Measurements from ENCODE around the gene CABLES1.

CABLES1 gene

DNA sequence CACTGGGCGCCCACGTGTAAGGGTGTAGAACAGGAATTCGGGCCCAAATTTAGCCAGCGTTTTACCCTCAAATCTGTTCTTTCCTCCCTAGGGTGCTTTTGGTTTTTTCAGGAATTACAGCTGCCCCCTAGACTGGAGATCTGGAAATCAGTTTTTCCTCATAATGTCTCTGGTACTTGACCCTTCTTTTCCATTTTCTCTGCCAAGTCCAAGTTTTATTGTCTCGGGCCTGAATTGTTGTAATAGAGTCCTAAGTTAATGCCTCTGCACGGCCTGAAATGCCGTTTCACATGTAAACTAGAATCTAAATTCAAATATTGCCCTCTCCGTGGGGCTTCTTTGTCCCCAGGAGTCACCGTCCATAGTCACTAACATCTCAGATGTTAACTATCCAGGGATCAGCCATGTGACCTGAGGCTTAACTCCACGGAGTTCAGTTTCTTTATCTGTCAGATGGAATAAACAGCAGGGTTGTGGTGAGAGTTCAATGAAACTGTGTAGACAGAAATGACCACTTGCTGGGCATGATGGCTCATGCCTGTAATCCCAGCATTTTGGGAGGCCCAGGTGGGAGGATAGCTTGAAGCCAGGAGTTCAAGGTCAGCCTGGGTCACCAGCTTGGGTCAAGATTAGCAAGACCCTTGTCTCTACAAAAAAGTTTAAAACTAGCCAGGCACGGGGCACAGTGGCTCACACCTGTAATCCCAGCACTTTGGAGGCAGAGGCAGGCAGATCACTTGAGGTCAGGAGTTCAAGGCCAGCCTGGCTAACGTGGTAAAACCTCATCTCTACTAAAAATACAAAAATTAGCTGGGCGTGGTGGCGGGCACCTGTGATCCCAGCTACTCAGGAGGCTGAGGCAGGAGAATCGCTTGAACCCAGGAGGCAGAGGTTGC is 12.7 kb upstream of the CABLES1 start:
- Histone ChIP-seq H4K20me1 (ENCODE audit: insufficient read depth, low read length) (no peaks in the 10 kb centered on the region), H3K27ac (ENCODE audit: low read length) (no peak overlapping the region), H3K4me3 (ENCODE audit: low read depth in 1 of 2, low read length in 2 of 2) (no peak overlapping the region), H3K9me3 (ENCODE audit: insufficient read depth, low read length, severe bottlenecking) (no peaks in the 10 kb centered on the region), H3K79me2 (ENCODE audit: insufficient read depth, low read length) (no peaks in the 10 kb centered on the region), H2AFZ (ENCODE audit: low read depth, low read length) (no peak overlapping the region), H3K4me1 (ENCODE audit: insufficient read depth, low read length) (no peaks in the 10 kb centered on the region), H3K4me2 (ENCODE audit: insufficient read depth, low read length) (no peak overlapping the region), H3K27me3 (ENCODE audit: insufficient read depth, low read length, poor library complexity) (no peaks in the 10 kb centered on the region), H3K36me3 (ENCODE audit: insufficient read depth, low read length) (no peaks in the 10 kb centered on the region), H3K9ac (ENCODE audit: low read depth, low read length) (no peak overlapping the region)
- TF ChIP-seq EZH2 (IDR thresholded peaks at IDR 0.05; ENCODE audit: borderline replicate concordance, low read depth, low read length, severe bottlenecking) (no peak), CTCF (IDR thresholded peaks at IDR 0.05; ENCODE audit: borderline replicate concordance, extremely low read depth, low read length, poor library complexity, severe bottlenecking) (no peak)
- ATAC-seq (ENCODE audit: insufficient read depth, low read depth) (no peak), DNase-seq (no peak)

DNA sequence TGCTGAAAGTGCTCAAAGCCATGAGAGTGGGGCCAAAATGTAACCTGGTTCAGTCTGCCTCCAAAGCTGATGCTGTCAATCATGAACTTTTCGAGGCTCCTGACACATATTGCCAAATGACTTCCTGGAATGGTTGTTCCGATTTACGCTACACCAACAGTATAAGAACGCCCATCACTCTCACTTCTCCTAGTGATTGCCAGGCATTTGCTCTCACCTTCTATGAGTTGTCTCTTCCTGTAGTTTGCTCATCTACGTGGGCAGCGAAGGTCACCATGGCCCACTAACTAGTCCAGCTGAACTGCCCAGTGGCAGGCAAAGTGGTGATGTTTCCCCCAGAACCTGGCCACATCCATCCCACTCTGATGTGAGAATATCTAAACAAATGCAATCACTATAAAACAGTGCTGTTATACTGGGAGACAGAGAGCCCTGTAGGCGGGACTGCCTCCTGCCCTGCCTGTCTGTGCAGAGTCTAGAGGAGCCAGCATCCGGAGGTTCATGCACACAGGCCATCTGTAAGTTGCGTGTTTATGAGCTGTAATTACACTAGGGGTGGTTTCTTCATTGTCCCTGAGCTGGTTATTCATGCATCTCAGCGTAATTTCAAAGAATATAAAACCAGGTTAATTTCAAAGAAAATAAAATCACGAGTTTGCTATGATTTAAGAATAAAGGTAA is 8.8 kb upstream of the CABLES1 start:
- Histone ChIP-seq H3K4me3 (ENCODE audit: low read depth in 1 of 2, low read length in 2 of 2) (no peak overlapping the region), H3K36me3 (ENCODE audit: insufficient read depth, low read length) (no peaks in the 10 kb centered on the region), H3K9me3 (ENCODE audit: insufficient read depth, low read length, severe bottlenecking) (no peaks in the 10 kb centered on the region), H3K4me2 (ENCODE audit: insufficient read depth, low read length) (no peak overlapping the region), H3K4me1 (ENCODE audit: insufficient read depth, low read length) (no peaks in the 10 kb centered on the region), H2AFZ (ENCODE audit: low read depth, low read length) (no peak overlapping the region), H3K79me2 (ENCODE audit: insufficient read depth, low read length) (no peaks in the 10 kb centered on the region), H3K27ac (ENCODE audit: low read length) (no peak overlapping the region), H3K9ac (ENCODE audit: low read depth, low read length) (no peak overlapping the region), H3K27me3 (ENCODE audit: insufficient read depth, low read length, poor library complexity) (no peaks in the 10 kb centered on the region), H4K20me1 (ENCODE audit: insufficient read depth, low read length) (no peaks in the 10 kb centered on the region)
- DNase-seq (no peak), ATAC-seq (ENCODE audit: insufficient read depth, low read depth) (no peak)
- TF ChIP-seq CTCF (IDR thresholded peaks at IDR 0.05; ENCODE audit: borderline replicate concordance, extremely low read depth, low read length, poor library complexity, severe bottlenecking) (no peak), EZH2 (IDR thresholded peaks at IDR 0.05; ENCODE audit: borderline replicate concordance, low read depth, low read length, severe bottlenecking) (no peak)

DNA sequence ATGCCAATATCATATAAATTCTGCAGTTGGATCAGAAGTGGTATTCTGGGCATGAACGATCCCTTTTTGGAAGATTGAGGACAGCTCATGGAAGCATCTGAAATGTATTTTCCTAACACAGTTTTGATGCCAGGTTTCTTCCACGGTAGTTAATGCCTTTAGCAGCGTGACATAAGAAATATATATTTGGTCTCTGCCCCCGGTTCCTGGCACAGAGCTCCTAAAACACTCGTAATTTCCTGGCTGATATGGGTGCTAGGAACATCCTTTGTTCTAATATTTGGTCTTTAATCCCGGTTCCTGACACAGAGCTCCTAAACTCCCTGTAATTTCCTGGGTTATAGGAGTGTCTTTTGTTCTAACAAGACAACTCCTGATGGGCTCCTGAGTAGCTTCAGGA is 8.2 kb upstream of the CABLES1 start:
- ATAC-seq (ENCODE audit: insufficient read depth, low read depth) (no peak), DNase-seq (no peak)
- Histone ChIP-seq H3K4me1 (ENCODE audit: insufficient read depth, low read length) (no peaks in the 10 kb centered on the region), H3K36me3 (ENCODE audit: insufficient read depth, low read length) (no peaks in the 10 kb centered on the region), H4K20me1 (ENCODE audit: insufficient read depth, low read length) (no peaks in the 10 kb centered on the region), H3K79me2 (ENCODE audit: insufficient read depth, low read length) (no peaks in the 10 kb centered on the region), H3K4me2 (ENCODE audit: insufficient read depth, low read length) (no peak overlapping the region), H3K27me3 (ENCODE audit: insufficient read depth, low read length, poor library complexity) (no peaks in the 10 kb centered on the region), H2AFZ (ENCODE audit: low read depth, low read length) (no peak overlapping the region), H3K9me3 (ENCODE audit: insufficient read depth, low read length, severe bottlenecking) (no peaks in the 10 kb centered on the region), H3K4me3 (ENCODE audit: low read depth in 1 of 2, low read length in 2 of 2) (no peak overlapping the region), H3K9ac (ENCODE audit: low read depth, low read length) (no peak overlapping the region), H3K27ac (ENCODE audit: low read length) (no peak overlapping the region)
- TF ChIP-seq EZH2 (IDR thresholded peaks at IDR 0.05; ENCODE audit: borderline replicate concordance, low read depth, low read length, severe bottlenecking) (no peak), CTCF (IDR thresholded peaks at IDR 0.05; ENCODE audit: borderline replicate concordance, extremely low read depth, low read length, poor library complexity, severe bottlenecking) (no peak)
